ENCODE results near the gene PGM3.

DNA sequence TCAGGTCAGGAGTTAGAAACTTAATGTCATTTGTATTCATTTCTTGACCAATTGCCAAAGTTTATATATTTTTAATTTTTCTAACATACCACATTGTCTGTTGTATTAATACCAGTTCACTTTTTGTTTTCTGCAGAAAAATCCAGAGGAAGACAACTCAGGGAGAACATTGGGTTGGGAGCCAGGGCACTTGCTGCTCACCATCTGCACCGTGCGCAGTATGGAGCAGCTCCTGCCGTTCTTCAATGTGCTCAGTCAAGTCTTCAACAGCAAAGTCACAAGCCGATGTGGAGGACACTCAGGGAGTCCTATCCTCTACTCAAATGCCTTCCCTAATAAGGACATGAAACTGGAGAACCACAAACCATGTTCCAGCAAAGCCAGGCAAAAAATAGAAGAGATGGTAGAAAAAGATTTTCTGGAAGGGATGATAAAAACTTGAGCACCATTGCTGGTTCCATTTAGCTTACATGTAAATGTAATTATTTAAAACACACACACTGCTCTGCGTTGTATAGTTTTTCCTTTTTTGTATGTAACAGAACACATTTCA, 25.3 kb downstream of the PGM3 start:
- TF ChIP-seq, protein P1, sequence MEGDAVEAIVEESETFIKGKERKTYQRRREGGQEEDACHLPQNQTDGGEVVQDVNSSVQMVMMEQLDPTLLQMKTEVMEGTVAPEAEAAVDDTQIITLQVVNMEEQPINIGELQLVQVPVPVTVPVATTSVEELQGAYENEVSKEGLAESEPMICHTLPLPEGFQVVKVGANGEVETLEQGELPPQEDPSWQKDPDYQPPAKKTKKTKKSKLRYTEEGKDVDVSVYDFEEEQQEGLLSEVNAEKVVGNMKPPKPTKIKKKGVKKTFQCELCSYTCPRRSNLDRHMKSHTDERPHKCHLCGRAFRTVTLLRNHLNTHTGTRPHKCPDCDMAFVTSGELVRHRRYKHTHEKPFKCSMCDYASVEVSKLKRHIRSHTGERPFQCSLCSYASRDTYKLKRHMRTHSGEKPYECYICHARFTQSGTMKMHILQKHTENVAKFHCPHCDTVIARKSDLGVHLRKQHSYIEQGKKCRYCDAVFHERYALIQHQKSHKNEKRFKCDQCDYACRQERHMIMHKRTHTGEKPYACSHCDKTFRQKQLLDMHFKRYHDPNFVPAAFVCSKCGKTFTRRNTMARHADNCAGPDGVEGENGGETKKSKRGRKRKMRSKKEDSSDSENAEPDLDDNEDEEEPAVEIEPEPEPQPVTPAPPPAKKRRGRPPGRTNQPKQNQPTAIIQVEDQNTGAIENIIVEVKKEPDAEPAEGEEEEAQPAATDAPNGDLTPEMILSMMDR (conservative IDR thresholded peaks at IDR 0.05; ENCODE audit: low read depth, low read length): no peak
- TF ChIP-seq EZH2 (IDR thresholded peaks at IDR 0.05; ENCODE audit: borderline replicate concordance, low read depth, low read length, poor library complexity, severe bottlenecking): no peak

Measured in A673 (cell line).